ENCODE results near the gene SEMA4B.

DNA sequence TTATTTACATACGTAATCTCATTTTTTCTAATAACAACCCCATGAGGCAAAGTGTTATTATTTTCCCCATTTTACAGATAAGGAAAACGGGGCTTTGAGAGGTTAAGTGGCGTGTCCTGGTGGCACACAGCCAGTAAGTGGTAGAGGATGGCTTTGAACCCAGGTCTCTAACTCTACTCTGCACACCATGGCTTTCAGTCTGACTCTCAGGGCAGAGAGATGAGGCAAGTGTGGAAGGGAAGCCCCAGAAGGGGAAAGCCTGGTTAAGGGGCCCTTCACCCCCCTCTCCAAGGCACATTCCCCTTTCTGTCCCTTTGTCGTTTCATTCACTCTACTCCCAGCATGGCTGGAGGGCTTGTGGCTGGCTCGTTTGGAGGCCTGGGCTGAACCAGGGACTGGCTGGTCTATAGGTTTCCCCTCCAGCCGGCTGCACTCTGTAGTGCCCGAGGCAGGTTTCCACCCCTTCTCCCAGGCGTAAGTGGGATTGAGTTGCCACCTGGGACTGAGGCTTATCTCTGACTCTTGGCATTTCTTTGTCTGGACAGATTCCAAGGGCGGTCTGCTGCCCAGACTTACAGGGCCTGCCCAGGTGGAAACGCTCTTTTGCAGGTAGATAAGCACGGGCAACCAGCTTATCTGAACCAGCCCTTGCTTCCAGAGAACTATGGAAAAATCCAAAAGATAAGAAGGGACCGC lies 12.1 kb downstream of the SEMA4B start:
- TF ChIP-seq CTCF (IDR thresholded peaks at IDR 0.05) (no peak), POLR2A (IDR thresholded peaks at IDR 0.05) (no peak), EP300 (IDR thresholded peaks at IDR 0.05) (no peak), POLR2AphosphoS5 (IDR thresholded peaks at IDR 0.05) (no peak)
